WTC11 (cell line): ENCODE measurements around the gene SKAP1. TPM values are rescaled to one million over a fixed set of nuclear protein-coding genes. Genes with fewer than 3 reads are reported as not detected.

ENCODE experiments used
- ATAC-seq: fragments of 200-7000 bp; cut with Tn5 transposase; 2 replicates; pipeline ENCODE4 v1.10.0; 2021; ENCODE audit warnings: mild to moderate bottlenecking, moderate library complexity
- CTCF ChIA-PET: fragments of 300-600 bp; sonication (Branson Sonifier 250); formaldehyde crosslinking; loops from one replicate; lab custom pipeline; 2021; ENCODE audit warnings: antibody characterized with exemption; lab: Charles Lee
- POLR2A ChIA-PET: fragments of 350-600 bp; sonication (Branson Sonifier 250); formaldehyde crosslinking; loops from one replicate; lab custom pipeline; 2021; ENCODE audit warnings: antibody characterized with exemption; lab: Charles Lee
- DNase-seq: peaks from one replicate; pipeline ENCODE4 v3.0.0; 2021; ENCODE audit warnings: low spot score
- H3K27ac Mint-ChIP-seq: 2 replicates; pipeline ENCODE4 v1.8.0; 2021; ENCODE audit warnings: mixed read lengths
- H3K27me3 Mint-ChIP-seq: 2 replicates; pipeline ENCODE4 v1.8.0; 2021; ENCODE audit warnings: low read depth, mild to moderate bottlenecking, moderate library complexity, mixed read lengths
- H3K36me3 Mint-ChIP-seq: 2 replicates; pipeline ENCODE4 v1.8.0; 2021; ENCODE audit warnings: mixed read lengths
- H3K4me1 Mint-ChIP-seq: 2 replicates; pipeline ENCODE4 v1.8.0; 2022; ENCODE audit warnings: mixed read lengths
- H3K4me3 Mint-ChIP-seq: 2 replicates; pipeline ENCODE4 v1.8.0; 2021; ENCODE audit warnings: mild to moderate bottlenecking, moderate library complexity, mixed read lengths
- H3K9me3 Mint-ChIP-seq: 2 replicates; pipeline ENCODE4 v1.8.0; 2021; ENCODE audit warnings: mixed read lengths
- AFF4 ChIP-seq: sonication (generic); formaldehyde crosslinking; IDR thresholded peaks from 2 replicates; pipeline ENCODE4 v1.8.1; 2023; ENCODE audit warnings: mild to moderate bottlenecking, missing genetic modification reagents, borderline replicate concordance
- ATF3 ChIP-seq: sonication (generic); formaldehyde crosslinking; conservative IDR thresholded peaks from 2 replicates; pipeline ENCODE4 v1.8.1; 2022; ENCODE audit warnings: mild to moderate bottlenecking, missing genetic modification reagents
- ETV6 ChIP-seq: sonication (generic); formaldehyde crosslinking; IDR thresholded peaks from 2 replicates; pipeline ENCODE4 v1.8.1; 2022; ENCODE audit warnings: mild to moderate bottlenecking, missing genetic modification reagents
- HMGXB4 ChIP-seq: sonication (generic); formaldehyde crosslinking; IDR thresholded peaks from 2 replicates; pipeline ENCODE4 v1.8.1; 2023; ENCODE audit warnings: mild to moderate bottlenecking, moderate library complexity, missing genetic modification reagents
- MXD4 ChIP-seq: fragments of 250-450 bp; sonication (Bioruptor Pico); IDR thresholded peaks from 2 replicates; pipeline ENCODE4 v1.8.0; 2021; ENCODE audit warnings: mild to moderate bottlenecking, moderate library complexity, borderline replicate concordance
- NR2C2 ChIP-seq: sonication (generic); formaldehyde crosslinking; IDR thresholded peaks from 2 replicates; pipeline ENCODE4 v1.8.0; 2022; ENCODE audit warnings: mild to moderate bottlenecking, missing genetic modification reagents
- NR3C1 ChIP-seq: sonication (generic); formaldehyde crosslinking; conservative IDR thresholded peaks from 2 replicates; pipeline ENCODE4 v1.8.1; 2023; ENCODE audit warnings: low read depth, mild to moderate bottlenecking, missing genetic modification reagents
- RORB ChIP-seq: fragments of 250-450 bp; sonication (Bioruptor Pico); IDR thresholded peaks from 2 replicates; pipeline ENCODE4 v1.9.0; 2021; ENCODE audit warnings: mild to moderate bottlenecking
- TP53 ChIP-seq: sonication (generic); formaldehyde crosslinking; IDR thresholded peaks from 2 replicates; pipeline ENCODE4 v1.8.1; 2023; ENCODE audit warnings: mild to moderate bottlenecking, missing genetic modification reagents
- ZNF138 ChIP-seq: sonication (generic); formaldehyde crosslinking; conservative IDR thresholded peaks from 2 replicates; pipeline ENCODE4 v1.8.1; 2022; ENCODE audit warnings: mild to moderate bottlenecking, moderate library complexity, missing genetic modification reagents
- ZNF219 ChIP-seq: sonication (generic); formaldehyde crosslinking; IDR thresholded peaks from 2 replicates; pipeline ENCODE4 v1.8.0; 2023; ENCODE audit warnings: missing genetic modification reagents, mild to moderate bottlenecking, borderline replicate concordance
- ZNF232 ChIP-seq: sonication (generic); formaldehyde crosslinking; IDR thresholded peaks from 2 replicates; pipeline ENCODE4 v1.8.0; 2022; ENCODE audit warnings: mild to moderate bottlenecking, missing genetic modification reagents
- ZNF281 ChIP-seq: sonication (generic); formaldehyde crosslinking; IDR thresholded peaks from 2 replicates; pipeline ENCODE4 v1.8.0; 2023; ENCODE audit warnings: mild to moderate bottlenecking, missing genetic modification reagents
- ZNF317 ChIP-seq: sonication (generic); formaldehyde crosslinking; IDR thresholded peaks from 2 replicates; pipeline ENCODE4 v1.8.1; 2023; ENCODE audit warnings: low read depth, mild to moderate bottlenecking, moderate library complexity, missing genetic modification reagents, borderline replicate concordance
- ZNF425 ChIP-seq: fragments of 250-450 bp; sonication (Bioruptor Pico); conservative IDR thresholded peaks from 2 replicates; pipeline ENCODE4 v1.9.0; 2021; ENCODE audit warnings: mild to moderate bottlenecking
- ZNF532 ChIP-seq: fragments of 250-450 bp; sonication (Bioruptor Pico); IDR thresholded peaks from 2 replicates; pipeline ENCODE4 v1.9.0; 2021; ENCODE audit warnings: mild to moderate bottlenecking, borderline replicate concordance
- total RNA-seq: library from RNA; stranded (reverse); gene quantifications from 3 replicates; pipeline ENCODE4 v1.2.3, GENCODE V29; 2021

The SKAP1 gene
- total RNA-seq, 1 experiment from 2014 or later, result not detected

- no peak for TF ChIP-seq AFF4 (CRISPR knock-in tag)
These were observed 3.9 kb upstream of the SKAP1 start (continued) for GRCh38 chr17:48433896-48434295.

- no peaks in the 10 kb centered on the region for H3K9me3 Mint-ChIP-seq
- peaks cover 67% of the 10 kb centered on the region for H3K27me3 Mint-ChIP-seq
- H3K4me3 Mint-ChIP-seq, result no peak overlapping the region
- no peak overlapping the region for H3K27ac Mint-ChIP-seq
- ATAC-seq, result no peak
- H3K36me3 Mint-ChIP-seq, result no peaks in the 10 kb centered on the region
- POLR2A ChIA-PET, result no interaction called here
- CTCF ChIA-PET, result interaction anchor here (0.6 to 1.3 kb wide), 4 partner anchors 9 to 97 kb away, joined by 3 to 4 read pairs (median 3); no protein-coding TSS in a partner anchor
- peaks cover 9% of the 10 kb centered on the region for H3K4me1 Mint-ChIP-seq
- DNase-seq, result no peak
- no peak for TF ChIP-seq ZNF532 (CRISPR knock-in tag)
- TF ChIP-seq HMGXB4 (CRISPR knock-in tag), result no peak
- no peak for TF ChIP-seq ETV6 (CRISPR knock-in tag)
- TF ChIP-seq MXD4 (CRISPR knock-in tag), result no peak
- TF ChIP-seq ZNF281 (CRISPR knock-in tag), result no peak
- TF ChIP-seq ATF3 (CRISPR knock-in tag), result no peak
- no peak for TF ChIP-seq ZNF219 (CRISPR knock-in tag)
- no peak for TF ChIP-seq ZNF425 (CRISPR knock-in tag)
- no peak for TF ChIP-seq ZNF232 (CRISPR knock-in tag)
- no peak for TF ChIP-seq ZNF317
- TF ChIP-seq NR2C2 (CRISPR knock-in tag), result no peak
- no peak for TF ChIP-seq TP53
- no peak for TF ChIP-seq NR3C1
- no peak for TF ChIP-seq ZNF138
- TF ChIP-seq RORB (CRISPR knock-in tag), result no peak
These were observed 3.1 kb upstream of the SKAP1 start for GRCh38 chr17:48432820-48433775.
